HG02970 (cell line): Measurements from ENCODE around the gene MAN2A1.
"Not testable (repeated sequence)": the region's sequence is repeated elsewhere in the genome, so short reads cannot be mapped to it uniquely, and the experiment has no call there.

ENCODE experiments used
- ATAC-seq: cut with Tn5 transposase; IDR thresholded peaks from one replicate; pipeline ENCODE4 v1.9.1; 2021; ENCODE audit warnings: mild to moderate bottlenecking, moderate library complexity, moderate number of reproducible peaks; ENCODE audit not compliant: unreplicated experiment, low FRiP score

MAN2A1 gene

DNA sequence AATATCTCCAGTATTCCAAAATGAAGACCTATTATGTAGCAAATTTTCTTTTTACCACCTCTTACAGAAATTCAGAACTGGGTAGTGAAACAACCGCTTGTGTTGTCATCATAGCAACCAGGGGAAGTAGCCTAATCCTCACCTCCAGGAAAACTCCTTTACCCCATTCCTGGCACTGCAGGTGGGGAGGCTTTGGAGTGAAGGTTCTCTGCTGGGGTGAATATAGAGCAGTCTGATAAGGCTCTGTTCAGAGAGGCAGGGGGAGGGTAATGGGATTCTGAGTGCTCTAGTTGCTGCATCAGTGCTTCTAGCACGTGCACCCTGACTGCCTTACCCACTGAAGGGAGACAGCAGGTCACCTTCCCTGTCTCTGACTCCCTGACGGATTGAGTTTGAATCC, 116.2 kb downstream of the MAN2A1 start:
- ATAC-seq: peak; percentile 48

DNA sequence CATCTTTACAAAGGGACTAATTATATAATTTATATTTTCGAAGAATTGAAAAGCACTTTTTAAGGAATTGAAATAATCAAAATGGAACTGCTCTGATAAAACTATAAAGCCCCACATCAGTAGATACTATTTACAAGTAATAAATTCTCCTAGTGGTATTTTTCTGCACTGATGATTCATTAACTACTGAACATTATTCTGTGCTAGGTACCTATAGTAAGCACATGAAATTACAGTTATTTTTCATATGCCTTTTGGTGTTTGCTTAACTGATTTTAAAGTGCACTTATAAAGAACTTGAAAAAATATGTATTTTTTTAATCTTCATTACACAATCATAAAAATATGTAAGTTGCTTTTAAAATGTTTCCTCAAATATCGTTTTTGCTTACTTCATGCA, 123.0 kb downstream of the MAN2A1 start:
- ATAC-seq: no peak

DNA sequence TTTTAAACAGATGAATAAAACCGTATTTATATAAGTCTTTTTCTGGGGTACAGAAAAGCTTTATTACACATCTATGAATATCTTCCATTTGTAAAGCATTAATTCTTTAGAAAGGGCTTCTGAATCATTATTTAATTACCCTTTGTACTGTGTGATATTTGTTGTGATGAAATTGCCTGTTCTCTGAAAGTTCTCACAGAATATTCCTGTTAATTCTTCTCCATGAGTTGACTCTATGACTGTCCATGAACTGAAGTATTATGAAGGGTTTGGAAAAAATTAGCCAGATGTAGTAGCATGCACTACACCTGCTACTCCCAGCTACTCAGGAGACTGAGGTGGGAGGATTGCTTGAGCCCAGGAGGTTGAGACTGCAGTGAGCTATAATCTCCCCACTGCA, 127.0 kb downstream of the MAN2A1 start:
- ATAC-seq: no peak

DNA sequence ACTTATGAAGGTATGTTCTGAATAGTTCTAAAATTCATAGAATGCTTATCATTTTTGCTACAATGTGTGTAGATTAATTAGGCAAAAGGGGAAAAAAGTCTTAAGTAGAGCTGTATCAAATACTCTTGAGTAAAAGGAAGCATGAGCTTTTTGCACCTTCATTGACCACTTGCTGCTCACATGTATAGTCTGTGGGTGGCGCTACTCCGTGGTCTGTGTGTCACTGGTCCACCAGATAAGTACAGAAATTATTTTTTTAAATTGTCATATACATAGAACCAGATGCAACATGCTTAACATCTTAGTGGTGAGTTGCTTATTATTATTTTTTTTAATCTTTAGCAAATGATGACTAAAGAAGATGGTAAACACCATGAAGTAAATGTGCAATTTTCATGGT, 130.2 kb downstream of the MAN2A1 start:
- ATAC-seq: no peak

DNA sequence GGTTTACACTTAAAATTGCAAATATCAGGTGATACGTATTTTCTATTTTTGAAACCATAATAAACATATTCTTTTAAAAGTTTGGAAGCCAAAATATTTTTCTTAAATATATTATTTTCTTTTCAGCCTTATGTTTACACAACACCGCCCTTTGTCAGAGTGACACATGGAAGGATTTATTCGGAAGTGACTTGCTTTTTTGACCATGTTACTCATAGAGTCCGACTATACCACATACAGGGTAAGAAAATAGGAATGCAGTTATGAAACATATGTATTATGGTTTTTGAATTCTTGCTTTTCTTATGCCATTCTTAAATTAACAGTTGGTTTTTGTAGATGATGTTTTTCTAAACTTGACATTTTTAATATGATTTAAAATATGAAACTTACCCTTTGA, 133.9 kb downstream of the MAN2A1 start:
- no peak for ATAC-seq

DNA sequence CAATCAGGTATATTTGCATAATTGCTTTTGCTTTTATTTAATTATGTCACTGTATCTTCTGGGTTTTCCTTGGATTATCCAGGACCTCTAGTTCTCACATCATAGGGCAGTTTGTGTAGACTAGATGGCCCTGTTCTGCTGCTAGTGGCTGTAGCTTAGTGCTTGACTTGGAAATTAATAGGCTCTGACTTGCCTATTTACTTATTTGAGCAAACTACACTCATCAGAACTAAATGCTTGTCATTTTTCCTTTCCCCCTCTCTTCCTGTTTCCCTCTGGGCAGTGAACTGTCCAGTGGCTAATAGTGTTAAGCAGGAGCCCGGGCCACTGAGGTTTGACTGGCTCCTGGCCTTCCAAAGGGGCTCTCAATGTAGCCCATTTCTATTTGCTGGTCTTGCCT, 135.7 kb downstream of the MAN2A1 start:
- ATAC-seq: no peak

DNA sequence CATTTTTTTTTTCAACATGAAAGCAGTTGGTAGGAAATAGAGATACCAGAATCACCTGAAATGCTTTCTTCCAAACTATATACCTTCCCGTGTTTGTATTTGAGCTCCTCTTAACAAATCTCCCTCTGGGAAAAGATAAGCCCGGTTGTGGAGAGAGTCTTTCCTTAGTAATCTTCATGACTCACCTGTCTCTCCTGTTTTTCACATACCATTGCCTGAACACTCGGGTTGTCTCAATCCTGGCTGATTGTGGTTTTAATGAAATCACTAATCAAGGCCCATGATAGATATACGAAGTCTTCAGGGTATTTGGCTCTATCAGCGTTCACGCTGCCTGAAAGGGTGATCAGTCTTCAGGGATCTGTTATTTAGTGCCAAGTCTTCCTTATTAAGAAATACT, 136.7 kb downstream of the MAN2A1 start:
- no peak for ATAC-seq

DNA sequence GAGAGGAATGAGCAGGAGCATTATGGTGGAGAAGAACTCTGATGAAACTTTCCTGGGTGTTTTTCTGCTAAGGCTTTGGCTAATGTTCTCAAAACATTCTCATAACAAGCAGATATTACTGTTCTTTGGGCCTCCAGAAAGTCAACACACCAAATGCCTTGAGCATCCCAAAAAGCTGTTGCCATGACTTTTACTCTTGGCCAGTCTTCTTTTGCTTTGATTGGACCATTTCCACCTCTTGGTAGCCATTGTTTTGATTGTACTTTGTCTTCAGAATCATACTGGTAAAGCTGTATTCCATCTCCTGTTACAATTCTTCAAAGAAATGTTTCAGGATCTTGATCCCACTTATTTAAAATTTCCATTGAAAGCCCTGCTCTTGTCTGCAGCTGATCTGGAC, 139.6 kb downstream of the MAN2A1 start:
- ATAC-seq: no peak

DNA sequence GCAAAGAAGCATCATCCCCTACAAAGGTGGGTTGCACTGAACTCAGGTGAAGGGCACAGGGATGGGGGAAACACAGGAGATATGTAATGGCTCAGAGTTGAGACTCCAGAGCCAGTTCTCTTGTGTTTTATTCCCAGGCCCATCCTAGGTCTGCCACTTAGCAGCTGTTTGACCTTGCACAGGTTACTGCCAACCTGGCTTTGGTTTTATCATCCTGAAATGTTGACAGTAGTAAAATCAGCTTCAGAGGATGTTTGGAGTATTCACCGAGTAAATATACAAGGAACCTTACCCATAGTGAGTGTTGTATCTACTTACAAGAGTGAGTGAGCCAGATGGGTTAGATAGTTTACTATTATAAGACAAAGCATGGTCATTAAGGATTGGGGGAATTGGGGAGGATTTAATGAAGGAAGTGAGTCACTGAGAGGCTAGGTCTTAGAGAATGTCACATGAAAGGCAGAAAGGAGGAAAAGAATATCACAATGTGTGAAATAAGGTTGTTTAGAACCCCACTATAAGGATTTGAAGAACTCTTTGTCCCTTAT, 141.3 kb downstream of the MAN2A1 start:
- no peak for ATAC-seq

DNA sequence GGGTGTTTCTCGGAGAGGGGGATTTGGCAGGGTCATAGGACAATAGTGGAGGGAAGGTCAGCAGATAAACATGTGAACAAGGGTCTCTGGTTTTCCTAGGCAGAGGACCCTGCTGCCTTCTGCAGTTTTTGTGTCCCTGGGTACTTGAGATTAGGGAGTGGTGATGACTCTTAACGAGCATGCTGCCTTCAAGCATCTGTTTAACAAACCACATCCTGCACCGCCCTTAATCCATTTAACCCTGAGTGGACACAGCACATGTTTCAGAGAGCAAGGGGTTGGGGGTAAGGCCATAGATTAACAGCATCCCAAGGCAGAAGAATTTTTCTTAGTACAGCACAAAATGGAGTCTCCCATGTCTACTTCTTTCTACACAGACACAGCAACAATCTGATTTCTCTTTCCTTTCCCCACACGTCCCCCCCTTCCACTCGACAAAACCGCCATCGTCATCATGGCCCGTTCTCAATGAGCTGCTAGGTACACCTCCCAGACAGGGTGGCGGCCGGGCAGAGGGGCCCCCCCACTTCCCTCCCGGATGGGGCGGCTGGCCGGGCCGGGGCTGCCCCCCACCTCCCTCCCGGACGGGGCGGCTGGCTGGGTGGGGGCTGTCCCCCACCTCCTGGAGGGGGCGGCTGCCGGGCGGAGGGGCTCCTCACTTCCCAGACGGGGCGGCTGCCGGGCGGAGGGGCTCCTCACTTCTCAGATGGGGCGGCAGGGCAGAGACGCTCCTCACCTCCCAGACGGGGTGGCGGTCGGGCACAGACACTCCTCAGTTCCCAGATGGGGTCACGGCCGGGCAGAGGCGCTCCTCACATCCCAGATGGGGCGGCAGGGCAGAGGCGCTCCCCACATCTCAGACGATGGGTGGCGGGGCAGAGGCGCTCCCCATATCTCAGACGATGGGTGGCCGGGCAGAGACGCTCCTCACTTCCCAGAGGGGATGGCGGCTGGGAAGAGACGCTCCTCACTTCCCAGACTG, 142.8 kb downstream of the MAN2A1 start:
- not testable (repeated sequence) for ATAC-seq

DNA sequence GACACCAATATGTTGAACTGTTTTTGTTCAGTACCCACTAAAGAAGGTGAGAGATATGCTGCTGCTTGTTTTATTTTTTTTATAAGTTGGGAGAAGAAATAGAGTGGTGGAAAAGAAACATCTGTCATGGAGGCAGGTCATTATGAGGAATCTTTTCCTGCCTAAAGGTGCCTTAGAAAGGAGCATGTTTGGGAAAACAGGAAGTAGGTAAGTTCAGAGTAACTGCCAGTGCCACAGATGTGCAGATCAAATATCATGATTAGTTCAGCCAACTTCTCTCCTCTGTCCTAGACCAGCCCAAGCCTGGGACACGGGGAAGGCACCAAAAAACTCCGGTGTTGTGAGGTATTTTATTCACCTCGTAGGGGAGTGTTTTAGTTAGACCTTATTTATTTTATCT, 144.2 kb downstream of the MAN2A1 start:
- no peak for ATAC-seq

DNA sequence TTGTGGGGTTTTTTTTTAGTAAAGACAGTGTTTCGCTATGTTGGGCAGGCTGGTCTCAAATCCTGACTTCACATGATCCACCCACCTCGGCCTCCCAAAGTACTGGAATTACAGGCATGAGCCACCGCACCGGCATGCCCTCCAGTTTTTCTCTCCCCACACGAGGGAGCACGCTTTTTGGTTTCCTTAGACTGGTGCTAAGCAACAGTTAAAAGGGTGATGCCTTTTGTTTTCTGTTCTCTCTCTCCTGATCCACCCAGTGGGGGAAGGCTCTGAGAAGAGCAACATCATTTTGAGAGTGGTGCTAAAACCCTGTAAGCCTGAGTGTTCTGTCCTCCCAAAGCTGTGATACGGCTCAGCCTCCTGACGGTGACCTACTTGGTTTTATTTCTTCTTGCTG, 146.6 kb downstream of the MAN2A1 start:
- ATAC-seq: no peak

DNA sequence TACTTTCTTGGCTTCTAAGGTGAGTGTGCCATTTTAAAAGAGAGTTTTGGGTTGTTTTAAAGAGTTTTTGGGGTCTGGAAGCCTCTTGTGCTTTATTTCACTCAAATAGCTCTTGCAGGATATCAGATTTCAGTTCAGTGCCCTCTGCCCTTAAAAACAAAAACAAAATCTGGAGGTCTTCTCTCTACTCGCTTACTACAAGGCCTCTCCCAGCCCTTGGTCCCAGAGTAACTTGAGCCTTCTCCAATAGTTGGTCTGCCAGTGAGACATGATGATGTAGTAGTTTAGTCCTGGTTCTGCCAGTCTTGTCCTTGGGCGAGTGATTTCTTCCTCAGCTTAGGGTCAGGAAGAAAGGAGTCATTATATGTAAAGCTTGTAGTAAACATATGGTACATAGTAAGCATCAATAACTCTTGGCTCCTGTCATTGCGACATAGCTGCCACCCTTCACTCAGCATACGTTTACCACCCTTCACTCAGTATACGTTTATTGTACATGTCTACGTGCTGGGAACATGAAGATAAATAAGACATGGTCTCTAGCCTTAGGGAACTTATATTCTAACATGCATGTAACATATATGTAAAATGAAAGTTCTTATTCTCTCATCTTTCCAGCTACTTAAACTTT, 147.6 kb downstream of the MAN2A1 start:
- no peak for ATAC-seq

DNA sequence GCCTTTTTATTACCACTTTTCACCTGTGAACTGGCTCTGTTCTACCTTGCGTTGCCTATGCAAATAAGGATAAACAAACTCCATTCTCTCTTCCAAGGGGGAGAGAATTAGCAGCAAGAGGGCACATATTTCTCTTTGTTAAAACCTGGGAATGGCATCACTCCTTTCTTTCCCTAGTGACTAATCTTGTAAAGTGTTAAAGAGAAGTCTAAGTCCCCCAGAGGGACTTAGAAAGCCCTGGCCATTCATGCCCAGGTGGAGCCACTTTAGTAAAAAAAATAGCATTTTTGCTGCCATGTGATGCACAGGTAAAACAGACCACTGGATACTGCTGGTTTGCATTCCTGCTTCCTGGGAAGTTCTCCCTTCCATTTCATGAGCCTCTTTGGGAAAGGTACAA, 148.4 kb downstream of the MAN2A1 start:
- no peak for ATAC-seq

DNA sequence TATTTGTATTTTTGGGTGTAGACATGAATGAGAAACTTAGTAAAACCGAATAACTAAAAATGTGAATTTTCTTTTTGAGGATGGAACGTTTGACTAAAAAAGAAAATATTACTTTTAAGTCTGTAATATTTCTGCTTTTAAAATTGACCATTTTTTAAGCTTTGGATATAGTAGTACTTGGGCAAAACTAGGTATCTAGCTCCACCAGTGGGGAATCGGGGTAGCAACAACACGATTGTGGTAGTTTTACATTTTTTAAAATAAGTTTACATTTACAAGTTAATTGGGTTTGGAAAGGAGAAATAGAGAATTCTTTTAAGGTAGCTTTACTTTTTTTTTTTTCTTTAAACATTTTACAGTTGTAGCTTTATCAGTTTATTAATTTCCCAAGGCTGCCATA, 154.4 kb downstream of the MAN2A1 start:
- ATAC-seq: no peak

DNA sequence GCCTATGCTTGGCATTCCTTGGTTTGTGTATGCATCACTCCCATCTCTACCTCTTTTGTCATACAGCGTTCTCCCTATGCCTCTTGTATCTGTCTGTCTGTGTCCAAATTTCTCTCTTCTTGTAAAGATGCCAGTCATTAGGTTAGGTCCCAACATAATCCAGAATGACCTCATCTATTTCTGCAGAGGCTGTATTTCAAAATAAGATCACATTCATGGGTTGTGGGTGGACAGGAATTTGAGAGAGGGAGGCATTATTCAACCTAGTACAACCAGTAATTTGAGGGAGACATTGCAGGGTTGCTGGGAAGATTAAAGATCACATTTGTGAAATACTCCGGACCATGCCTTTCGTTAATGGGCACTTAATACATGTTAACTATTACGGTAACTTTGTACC, 155.0 kb downstream of the MAN2A1 start:
- no peak for ATAC-seq

DNA sequence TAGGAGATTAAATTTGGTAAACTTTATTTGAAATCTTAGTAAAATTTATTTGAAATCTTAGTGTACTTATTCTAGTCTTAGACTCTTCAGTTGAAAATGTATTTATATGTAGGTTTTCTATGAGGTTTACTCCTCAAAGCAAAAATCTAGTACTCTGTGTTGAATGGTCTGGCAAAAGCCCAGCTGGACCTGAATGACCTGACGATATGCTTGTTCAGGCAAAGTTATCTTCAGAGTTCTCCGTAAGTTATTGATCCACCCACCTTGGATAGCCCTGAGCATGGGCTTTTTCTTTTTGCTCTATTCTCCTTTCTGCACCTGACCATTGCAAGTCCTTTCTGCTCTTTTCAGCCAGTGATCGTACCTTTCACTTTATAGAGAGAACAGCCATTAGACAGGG, 158.4 kb downstream of the MAN2A1 start:
- no peak for ATAC-seq

DNA sequence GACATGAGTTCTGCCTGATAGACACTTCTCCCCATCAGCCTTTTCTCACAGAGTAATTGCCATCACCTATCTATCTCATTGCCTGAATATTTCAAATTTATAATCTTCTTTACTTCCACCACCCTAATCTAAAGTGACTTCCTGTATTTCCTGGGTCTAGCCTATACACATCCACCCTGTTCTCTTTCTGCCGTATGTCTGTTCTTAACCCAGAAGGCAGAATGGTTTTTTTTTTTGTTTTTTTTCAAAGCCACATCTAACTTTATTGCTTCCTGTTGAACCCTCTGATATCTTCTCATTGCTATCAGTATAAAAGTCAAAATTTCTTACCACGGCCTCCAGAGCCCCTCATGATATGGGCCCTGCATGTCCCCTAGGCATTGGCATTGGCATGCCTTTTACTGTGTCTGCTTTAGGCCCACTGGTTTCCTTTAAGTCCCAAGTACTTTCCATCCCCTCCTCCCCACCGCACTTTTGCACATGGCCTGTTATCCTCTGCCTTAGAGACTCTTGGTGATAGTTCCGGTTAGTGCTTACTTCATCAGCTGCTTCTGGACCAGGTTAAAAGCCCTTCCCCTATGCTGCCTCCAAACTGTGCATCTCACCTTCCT, 159.9 kb downstream of the MAN2A1 start:
- ATAC-seq: no peak

DNA sequence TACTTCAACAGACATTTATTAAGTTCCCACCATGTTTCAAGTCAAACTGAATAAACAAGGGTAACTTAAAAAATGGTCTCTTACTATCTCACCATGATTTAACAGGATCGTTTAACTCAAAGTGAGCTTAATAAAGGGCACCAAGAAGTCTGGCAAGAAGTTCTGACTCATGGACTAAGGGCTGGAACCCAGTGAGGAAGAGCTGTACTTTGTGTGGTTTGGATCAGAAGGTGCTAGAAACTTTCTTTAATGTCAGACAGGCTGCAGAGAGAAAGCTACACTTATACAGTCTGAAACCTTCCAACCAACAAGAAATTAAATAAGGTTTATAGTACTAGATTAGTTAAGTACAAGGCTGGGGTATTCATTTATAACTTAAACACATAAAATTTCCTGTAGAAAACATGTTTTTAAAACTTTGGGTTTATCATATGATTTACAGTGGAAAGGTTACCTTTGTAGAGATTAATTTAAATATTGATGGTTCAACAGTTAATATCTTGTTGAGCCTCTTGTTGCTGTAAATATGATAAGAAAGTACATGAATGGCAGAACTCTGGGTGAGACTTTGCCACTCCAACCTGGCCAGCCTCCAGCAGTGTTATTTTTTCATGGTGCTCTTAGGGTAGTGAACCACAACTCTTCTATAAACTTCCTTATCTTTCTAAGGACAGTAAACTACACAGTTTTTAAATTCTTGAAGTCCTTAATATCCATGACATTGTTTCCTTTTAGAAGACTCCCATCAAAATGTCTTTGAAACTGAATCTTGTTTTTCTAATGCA, 162.8 kb downstream of the MAN2A1 start:
- ATAC-seq: no peak

DNA sequence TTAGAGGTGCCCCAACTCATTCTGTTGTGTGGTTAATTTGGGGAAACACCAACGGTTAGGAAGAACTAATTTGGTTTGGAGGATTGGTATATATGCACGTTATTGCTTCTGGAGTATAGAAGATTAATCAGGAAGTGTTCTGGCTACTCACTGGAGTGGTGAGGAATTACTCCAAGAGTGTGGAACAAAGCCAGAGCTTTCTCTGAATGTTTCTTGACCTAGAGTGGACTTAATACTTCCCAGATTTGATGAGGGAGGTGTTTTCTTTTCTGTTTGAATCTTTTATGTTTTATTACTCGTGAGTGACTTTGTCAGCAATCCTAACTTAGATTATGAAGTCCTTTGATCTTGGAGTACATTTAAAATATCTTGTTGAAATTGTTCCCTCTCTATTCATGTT, 163.7 kb downstream of the MAN2A1 start:
- no peak for ATAC-seq
